GM19395 (cell line): Measurements from ENCODE around the gene HCAR3.
"Not testable (repeated sequence)": the region's sequence is repeated elsewhere in the genome, so short reads cannot be mapped to it uniquely, and the experiment has no call there.

Source experiments
- ATAC-seq: cut with Tn5 transposase; IDR thresholded peaks from one replicate; pipeline ENCODE4 v1.9.1; 2021; ENCODE audit warnings: mild to moderate bottlenecking, moderate library complexity; ENCODE audit not compliant: unreplicated experiment

HCAR3 gene

DNA sequence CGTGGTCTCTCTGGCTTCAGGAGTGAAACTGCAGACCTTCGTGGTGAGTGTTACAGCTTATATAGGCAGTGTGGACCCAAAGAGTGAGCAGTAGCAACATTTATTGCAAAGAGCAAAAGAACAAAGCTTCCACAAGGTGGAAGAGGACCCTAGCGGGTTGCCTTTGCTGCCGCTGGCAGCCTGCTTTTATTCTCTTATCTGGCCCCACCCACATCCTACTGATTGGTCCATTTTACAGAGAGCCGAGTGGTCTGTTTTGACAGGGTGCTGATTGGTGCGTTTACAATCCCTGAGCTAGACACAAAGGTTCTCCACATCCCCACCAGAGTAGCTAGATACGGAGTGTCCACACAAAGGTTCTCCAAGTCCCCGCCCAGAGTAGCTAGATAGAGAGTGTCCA is 40.6 kb downstream of the HCAR3 start:
- not testable (repeated sequence) for ATAC-seq

GRCh38 chr12:122672515-122672914 is 44.1 kb downstream of the HCAR3 start:
- ATAC-seq: no peak

GRCh38 chr12:122669397-122670070 is 47.1 kb downstream of the HCAR3 start:
- no peak for ATAC-seq

DNA sequence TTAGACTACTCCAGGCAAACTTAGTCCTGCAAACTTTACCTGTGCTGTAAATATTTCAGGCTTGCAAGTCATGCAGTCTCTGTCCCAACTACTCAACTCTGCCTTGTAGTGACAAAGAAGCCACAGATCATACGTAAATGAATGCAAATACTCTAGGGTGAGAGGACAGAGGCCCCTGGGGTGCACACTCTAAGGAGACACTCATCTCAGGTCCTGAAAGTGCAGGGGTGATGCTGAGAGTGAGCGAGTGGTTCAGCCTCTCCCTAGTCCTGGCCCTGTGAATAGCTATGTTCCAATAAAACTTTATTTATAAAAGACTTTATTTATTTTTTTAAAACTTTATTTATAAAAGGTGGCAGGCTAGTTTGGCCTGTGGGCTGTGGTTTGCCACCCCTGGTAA is 48.3 kb downstream of the HCAR3 start:
- ATAC-seq: no peak

- ATAC-seq: no peak
Measured at GRCh38 chr12:122665759-122666158, 50.9 kb downstream of the HCAR3 start.

- no peak for ATAC-seq
Measured at GRCh38 chr12:122665349-122665748, 51.3 kb downstream of the HCAR3 start.
